Lower lobe of right lung (tissue), 2 donors: ENCODE results near the gene SLC1A2. TPM values are rescaled to one million over a fixed set of nuclear protein-coding genes. Genes with fewer than 3 reads are reported as not detected.
A peak's percentile ranks its signal among the peaks of the same experiment; 100 is the strongest.

Experiments
- ATAC-seq, 2 donors: fragments of 200-7000 bp; cut with Tn5 transposase; one replicate each; pipeline ENCODE4 v1.9.1; 2020 to 2022; ENCODE audit warnings: mild to moderate bottlenecking in 2 of 2, moderate library complexity in 2 of 2
- DNase-seq: peaks from one replicate; pipeline ENCODE4 v3.0.0-alpha.2; 2020
- H3K27ac ChIP-seq: fragments of 200-600 bp; one replicate; pipeline ENCODE4 v1.8.0; 2022
- H3K27me3 ChIP-seq: fragments of 200-600 bp; one replicate; pipeline ENCODE4 v1.8.0; 2022; ENCODE audit warnings: low read depth
- H3K36me3 ChIP-seq: fragments of 200-600 bp; one replicate; pipeline ENCODE4 v1.8.0; 2022; ENCODE audit warnings: mild to moderate bottlenecking
- H3K4me1 ChIP-seq: fragments of 200-600 bp; one replicate; pipeline ENCODE4 v1.8.0; 2022
- H3K4me3 ChIP-seq: fragments of 200-600 bp; one replicate; pipeline ENCODE4 v1.8.0; 2022; ENCODE audit warnings: mild to moderate bottlenecking
- H3K9me3 ChIP-seq: fragments of 200-600 bp; one replicate; pipeline ENCODE4 v1.8.0; 2022
- CTCF ChIP-seq: fragments of 200-600 bp; IDR thresholded peaks from one replicate; pipeline ENCODE4 v1.8.0; 2022; ENCODE audit warnings: antibody characterized with exemption, mild to moderate bottlenecking
- intact Hi-C: fragments of 100-400 bp; cut with DNase I; formaldehyde crosslinking; loops from one replicate; pipeline ENCODE4 v1.11.0; 2022
- total RNA-seq: library from RNA; stranded (reverse); fragmentation: NEBNext Ultra II Directional; extraction: Animal tissue kit (Norgen Biotek cat#: 25700); gene quantifications from one replicate; pipeline ENCODE4 v1.2.1, GENCODE V29; 2021
- donor health status: DM: no; HTN: yes; CAD: no; lungs with severe emphysema.

Gene SLC1A2
- total RNA-seq, 1 donor from 2014 or later, result 3.4 TPM

DNA sequence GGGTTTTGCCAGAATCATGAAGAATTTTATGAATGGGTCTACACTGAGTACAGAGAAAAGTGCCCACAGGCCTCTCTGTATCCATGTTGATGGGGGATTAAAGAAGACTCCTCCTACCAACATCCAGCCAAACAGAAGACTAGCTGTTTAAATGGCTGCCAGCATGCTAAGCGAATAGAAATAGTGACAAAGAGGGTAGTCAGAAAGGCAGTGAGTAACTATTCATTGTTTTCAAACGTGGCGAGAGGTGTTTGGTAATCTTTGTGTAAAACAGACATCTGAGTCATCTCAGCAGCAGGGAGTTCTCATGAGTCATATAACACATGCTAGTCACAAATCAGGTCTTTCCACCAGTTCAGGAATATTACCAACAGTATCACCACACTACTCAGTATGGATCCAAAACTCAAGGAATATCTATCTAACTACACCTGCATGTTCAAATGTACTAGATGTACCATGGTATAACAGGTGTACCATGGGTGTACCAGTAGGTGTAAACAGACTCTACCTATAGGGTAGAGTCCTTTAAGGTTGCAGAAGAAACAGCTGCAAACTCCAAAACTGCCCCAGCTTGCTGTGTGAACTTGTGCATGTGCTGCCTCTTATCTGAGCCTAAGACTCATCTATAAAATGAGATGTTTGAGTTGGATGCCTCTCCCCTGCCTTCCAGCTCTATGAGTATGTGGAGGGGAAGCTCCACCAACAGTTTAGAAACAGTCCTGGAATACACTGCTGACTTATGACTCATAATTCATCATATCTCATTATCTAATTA lies 82.0 kb downstream of the SLC1A2 start:
- Histone ChIP-seq H3K27ac (no peak overlapping the region), H3K36me3 (no peaks in the 10 kb centered on the region), H3K4me1 (no peaks in the 10 kb centered on the region), H3K9me3 (no peaks in the 10 kb centered on the region), H3K4me3 (no peak overlapping the region), H3K27me3 (no peaks in the 10 kb centered on the region)
- intact Hi-C loops, result no loop called here
- DNase-seq, result no peak
- no peak for TF ChIP-seq CTCF
- ATAC-seq, result peak; percentile 27 to 71

GRCh38 chr11:35336726-35337125 lies 82.6 kb downstream of the SLC1A2 start:
- H3K27ac ChIP-seq, result no peak overlapping the region
- DNase-seq (no peak), ATAC-seq (no peak)
- TF ChIP-seq CTCF, result no peak
- H3K36me3 ChIP-seq, result no peaks in the 10 kb centered on the region
- no peak overlapping the region for H3K4me3 ChIP-seq
- intact Hi-C loops, result no loop called here
- no peaks in the 10 kb centered on the region for H3K27me3 ChIP-seq
- H3K4me1 ChIP-seq, result no peaks in the 10 kb centered on the region
- no peaks in the 10 kb centered on the region for H3K9me3 ChIP-seq

GRCh38 chr11:35335226-35335625 lies 84.1 kb downstream of the SLC1A2 start:
- H3K4me1 ChIP-seq, result peaks cover 8% of the 10 kb centered on the region
- no peak for TF ChIP-seq CTCF
- no peaks in the 10 kb centered on the region for H3K9me3 ChIP-seq
- intact Hi-C loops, result no loop called here
- H3K4me3 ChIP-seq, result no peak overlapping the region
- H3K36me3 ChIP-seq, result no peaks in the 10 kb centered on the region
- no peak for DNase-seq
- ATAC-seq, result no peak
- H3K27ac ChIP-seq, result no peak overlapping the region
- no peaks in the 10 kb centered on the region for H3K27me3 ChIP-seq

DNA sequence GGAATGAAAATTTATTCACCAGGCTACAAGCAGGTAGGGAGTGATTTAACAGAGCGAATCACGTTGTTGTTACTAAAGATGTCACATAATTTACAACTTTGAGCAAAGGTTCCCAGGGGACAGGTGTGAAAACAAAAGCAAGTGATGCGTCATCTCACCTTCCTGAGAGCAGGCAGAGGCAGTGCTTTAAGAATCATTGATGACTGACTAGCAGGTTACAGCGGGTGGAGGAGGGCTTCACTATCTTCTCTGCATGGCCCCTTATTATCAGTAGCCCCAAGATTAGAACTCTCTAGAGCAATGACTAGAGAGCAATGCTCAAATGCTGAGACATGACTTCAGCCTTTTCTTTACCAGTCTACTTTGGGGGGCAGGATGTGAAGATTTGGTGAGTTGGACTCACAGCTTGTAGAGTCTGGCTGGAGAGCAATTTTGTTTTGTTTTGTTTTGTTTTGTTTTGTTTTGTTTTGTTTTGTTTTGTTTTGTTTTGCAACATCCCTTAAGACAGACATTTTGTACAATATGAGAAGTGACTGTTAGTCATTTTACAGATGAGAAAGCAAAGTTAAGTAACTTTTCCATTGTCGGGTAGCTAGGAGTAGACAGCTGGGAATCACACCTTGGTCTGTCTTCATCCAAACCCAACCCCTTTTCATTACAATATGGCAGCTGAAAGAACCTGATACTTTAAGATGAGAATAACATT lies 84.8 kb downstream of the SLC1A2 start:
- intact Hi-C loops, result no loop called here
- Histone ChIP-seq H3K4me1 (peaks cover 8% of the 10 kb centered on the region), H3K36me3 (no peaks in the 10 kb centered on the region), H3K4me3 (no peak overlapping the region), H3K27ac (no peak overlapping the region), H3K9me3 (no peaks in the 10 kb centered on the region), H3K27me3 (no peaks in the 10 kb centered on the region)
- no peak for TF ChIP-seq CTCF
- ATAC-seq (no peak), DNase-seq (no peak)

DNA sequence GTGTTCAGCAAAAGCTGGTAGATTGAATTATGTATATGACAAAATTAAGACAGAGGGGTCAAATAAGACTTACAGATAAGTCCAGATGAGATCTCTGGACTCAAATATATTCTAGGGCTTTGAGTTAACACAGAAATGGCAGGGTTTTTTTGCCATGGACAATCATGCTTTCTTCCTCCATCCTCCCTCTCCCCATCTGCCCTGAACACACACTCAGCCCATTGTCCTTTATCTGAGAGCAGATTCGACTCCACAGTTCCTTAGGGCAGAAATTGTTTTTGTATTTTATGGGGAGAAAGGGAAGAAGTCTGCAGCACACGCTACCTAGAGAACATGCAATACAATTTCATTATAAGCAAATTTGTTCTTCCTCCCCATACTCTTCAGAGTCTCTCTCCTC lies 86.8 kb downstream of the SLC1A2 start:
- no peaks in the 10 kb centered on the region for H3K27me3 ChIP-seq
- DNase-seq, result no peak
- H3K4me3 ChIP-seq, result no peak overlapping the region
- no peak for TF ChIP-seq CTCF
- intact Hi-C loops, result no loop called here
- H3K4me1 ChIP-seq, result peaks cover 8% of the 10 kb centered on the region
- H3K9me3 ChIP-seq, result no peaks in the 10 kb centered on the region
- no peaks in the 10 kb centered on the region for H3K36me3 ChIP-seq
- H3K27ac ChIP-seq, result no peak overlapping the region
- ATAC-seq, result no peak
